ENCODE results near the gene CARMIL1. TPM values are rescaled to one million over a fixed set of nuclear protein-coding genes. Genes with fewer than 3 reads are reported as not detected.

Gene CARMIL1
- total and polyA plus RNA-seq, 4 donors, result 22.3 to 33.9 (median 31.6) TPM

GRCh38 chr6:25407431-25407830 lies 128.3 kb downstream of the CARMIL1 start:
- no peak for DNase-seq
- no peaks in the 10 kb centered on the region for H3K9me3 ChIP-seq (ENCODE audit: control insufficient read depth, low read length)
- H3K36me3 ChIP-seq (ENCODE audit: control insufficient read depth in 1 of 2, insufficient read depth in 2 of 2, low read length in 1 of 2), result no peaks in the 10 kb centered on the region
- no peak overlapping the region for H3K4me3 ChIP-seq (ENCODE audit: low read length in 2 of 2)
- peaks cover 4 to 8% of the 10 kb centered on the region in 2 donors for H3K4me1 ChIP-seq (ENCODE audit: control insufficient read depth in 1 of 2, insufficient read depth in 2 of 2, low read length in 2 of 2)
- WGBS, 2 donors, result 26 to 33% methylated on average over 3 of the region's 3 CpGs
- intact Hi-C loops (cut with DNase I), result no loop called here
- no peak overlapping the region for H3K27ac ChIP-seq (ENCODE audit: low read depth in 1 of 2, low read length in 2 of 2)
- ATAC-seq (ENCODE audit: low FRiP score), result no peak
- no peaks in the 10 kb centered on the region for H3K27me3 ChIP-seq (ENCODE audit: control insufficient read depth in 1 of 2, insufficient read depth in 2 of 2, low read length in 1 of 2)

DNA sequence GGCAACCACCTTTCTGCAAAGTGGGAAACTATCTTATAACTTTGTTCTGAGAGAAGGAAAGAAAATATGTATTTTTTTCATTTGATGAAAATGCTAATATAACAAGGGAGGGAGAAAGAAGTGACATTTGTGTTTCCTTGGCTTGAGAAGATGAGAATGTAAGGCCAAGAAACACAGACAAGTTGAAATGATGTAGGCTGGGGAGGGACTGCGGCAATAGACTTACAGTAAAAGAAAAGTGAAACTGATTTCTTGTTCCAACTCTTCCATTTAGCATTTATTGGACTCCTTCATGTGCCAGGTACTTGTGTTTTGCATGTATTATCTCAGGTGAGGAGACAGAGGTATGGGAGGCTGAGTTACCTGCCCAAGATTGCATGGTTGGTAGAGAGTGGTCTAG lies 130.9 kb downstream of the CARMIL1 start:
- Histone ChIP-seq H3K4me1 (ENCODE audit: control insufficient read depth in 1 of 2, insufficient read depth in 2 of 2, low read length in 2 of 2) (peaks cover 16 to 25% of the 10 kb centered on the region in 2 donors), H3K36me3 (ENCODE audit: control insufficient read depth in 1 of 2, insufficient read depth in 2 of 2, low read length in 1 of 2) (no peaks in the 10 kb centered on the region), H3K9me3 (ENCODE audit: control insufficient read depth, low read length) (no peaks in the 10 kb centered on the region), H3K27me3 (ENCODE audit: control insufficient read depth in 1 of 2, insufficient read depth in 2 of 2, low read length in 1 of 2) (no peaks in the 10 kb centered on the region), H3K27ac (ENCODE audit: low read depth in 1 of 2, low read length in 2 of 2) (peak overlapping the region in 1 of 2 donors; percentile 42), H3K4me3 (ENCODE audit: low read length in 2 of 2) (no peak overlapping the region)
- ATAC-seq (ENCODE audit: low FRiP score) (peak; percentile 3), DNase-seq (no peak)
- intact Hi-C loops (cut with DNase I), result no loop called here
- WGBS, 2 donors, result 6% methylated on average over 1 of the region's 1 CpG

DNA sequence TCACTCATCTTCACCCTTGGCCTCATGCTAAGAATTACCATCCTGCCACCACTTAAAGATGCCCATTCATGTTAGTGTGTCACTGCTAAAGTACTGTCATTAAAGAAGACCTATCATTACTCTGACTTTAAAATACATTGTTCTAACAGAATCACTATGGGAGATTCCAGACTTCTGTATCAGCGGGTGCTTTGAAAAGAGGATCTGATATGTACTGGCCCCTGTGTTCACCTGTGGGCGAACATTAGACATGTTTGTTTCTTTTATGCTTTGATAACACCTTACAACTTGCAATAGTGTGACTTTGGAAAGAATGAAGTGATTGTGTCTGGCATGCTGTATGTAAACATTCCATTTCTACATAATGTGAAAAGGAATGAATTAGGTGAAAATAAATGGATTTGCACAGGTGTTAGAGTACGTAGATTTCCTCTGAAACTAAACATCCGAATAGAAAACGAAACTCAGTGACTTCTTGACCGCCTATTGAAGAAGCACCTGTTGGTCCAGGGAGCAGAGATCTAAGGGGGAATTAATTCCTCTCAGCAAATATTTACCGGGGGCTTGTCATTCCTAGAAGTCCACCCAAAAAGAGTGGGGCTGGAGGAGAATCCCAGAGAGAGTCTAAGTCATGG lies 132.3 kb downstream of the CARMIL1 start:
- 93 to 95% methylated on average over 7 of the region's 7 CpGs for WGBS, 2 donors
- H3K4me1 ChIP-seq (ENCODE audit: control insufficient read depth in 1 of 2, insufficient read depth in 2 of 2, low read length in 2 of 2), result peaks cover 16 to 33% of the 10 kb centered on the region in 2 donors

DNA sequence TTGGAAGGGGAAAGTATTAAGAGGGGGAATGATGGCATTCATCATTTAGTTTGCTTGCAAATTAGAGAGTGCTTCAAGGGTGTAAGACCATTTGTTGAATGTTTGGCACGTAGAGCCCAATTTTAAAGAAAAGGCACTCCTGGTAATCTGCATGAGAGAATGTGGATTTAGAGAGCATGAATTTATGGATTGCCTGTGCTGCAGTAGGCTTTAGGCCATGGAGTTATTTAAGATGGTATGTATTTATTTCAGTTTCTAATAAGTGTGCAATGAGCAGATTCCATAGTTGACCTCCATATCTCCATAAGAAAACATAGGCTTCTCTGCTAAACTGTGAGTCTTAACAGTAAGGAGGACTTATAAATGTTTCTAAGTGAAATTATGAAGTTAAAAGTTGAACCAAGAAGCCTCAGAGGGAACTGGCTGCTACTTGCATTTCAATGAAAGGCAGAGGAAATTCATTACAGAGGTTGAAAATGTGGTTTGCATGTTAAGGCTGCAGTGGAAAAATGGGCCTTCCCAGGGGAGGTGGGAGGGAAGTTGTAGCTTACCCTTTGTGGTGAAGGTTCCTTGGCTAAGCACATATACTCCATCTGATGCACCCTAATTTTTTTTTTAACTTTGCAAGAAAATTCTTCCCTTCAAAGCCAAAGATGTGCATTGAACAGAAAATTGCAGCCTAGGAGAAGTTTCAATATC lies 134.2 kb downstream of the CARMIL1 start:
- DNase-seq (no peak), ATAC-seq (ENCODE audit: low FRiP score) (no peak)
- H3K27me3 ChIP-seq (ENCODE audit: control insufficient read depth in 1 of 2, insufficient read depth in 2 of 2, low read length in 1 of 2), result no peaks in the 10 kb centered on the region
- H3K9me3 ChIP-seq (ENCODE audit: control insufficient read depth, low read length), result no peaks in the 10 kb centered on the region
- H3K4me1 ChIP-seq (ENCODE audit: control insufficient read depth in 1 of 2, insufficient read depth in 2 of 2, low read length in 2 of 2), result peaks cover 21 to 48% of the 10 kb centered on the region in 2 donors
- intact Hi-C loops (cut with DNase I), result no loop called here
- no peak overlapping the region for H3K27ac ChIP-seq (ENCODE audit: low read depth in 1 of 2, low read length in 2 of 2)
- H3K4me3 ChIP-seq (ENCODE audit: low read length in 2 of 2), result no peak overlapping the region
- whole genome bisulfite sequencing, 2 donors, result 68 to 75% methylated on average over 1 of the region's 1 CpG
- no peaks in the 10 kb centered on the region for H3K36me3 ChIP-seq (ENCODE audit: control insufficient read depth in 1 of 2, insufficient read depth in 2 of 2, low read length in 1 of 2)

More for the DNA sequence above, 132.3 kb downstream of the CARMIL1 start:
- intact Hi-C loops (cut with DNase I), result no loop called here
- Histone ChIP-seq H3K27ac (ENCODE audit: low read depth in 1 of 2, low read length in 2 of 2) (no peak overlapping the region), H3K4me3 (ENCODE audit: low read length in 2 of 2) (no peak overlapping the region), H3K27me3 (ENCODE audit: control insufficient read depth in 1 of 2, insufficient read depth in 2 of 2, low read length in 1 of 2) (no peaks in the 10 kb centered on the region), H3K36me3 (ENCODE audit: control insufficient read depth in 1 of 2, insufficient read depth in 2 of 2, low read length in 1 of 2) (no peaks in the 10 kb centered on the region), H3K9me3 (ENCODE audit: control insufficient read depth, low read length) (no peaks in the 10 kb centered on the region)
- no peak for ATAC-seq (ENCODE audit: low FRiP score)
- no peak for DNase-seq

- Histone ChIP-seq H3K4me1 (ENCODE audit: control insufficient read depth in 1 of 2, insufficient read depth in 2 of 2, low read length in 2 of 2) (peaks cover 21 to 53% of the 10 kb centered on the region in 2 donors), H3K9me3 (ENCODE audit: control insufficient read depth, low read length) (no peaks in the 10 kb centered on the region), H3K36me3 (ENCODE audit: control insufficient read depth in 1 of 2, insufficient read depth in 2 of 2, low read length in 1 of 2) (no peaks in the 10 kb centered on the region), H3K27me3 (ENCODE audit: control insufficient read depth in 1 of 2, insufficient read depth in 2 of 2, low read length in 1 of 2) (no peaks in the 10 kb centered on the region), H3K4me3 (ENCODE audit: low read length in 2 of 2) (no peak overlapping the region), H3K27ac (ENCODE audit: low read depth in 1 of 2, low read length in 2 of 2) (no peak overlapping the region)
- intact Hi-C loops (cut with DNase I), result no loop called here
- no peak for ATAC-seq (ENCODE audit: low FRiP score)
- no peak for DNase-seq
- 4 to 8% methylated on average over 1 of the region's 1 CpG for WGBS, 2 donors
Measured at GRCh38 chr6:25414168-25414567, 135.0 kb downstream of the CARMIL1 start.

- no peak overlapping the region for H3K27ac ChIP-seq (ENCODE audit: low read depth in 1 of 2, low read length in 2 of 2)
Measured at GRCh38 chr6:25414755-25415154, 135.6 kb downstream of the CARMIL1 start.

GRCh38 chr6:25415274-25415673 lies 136.1 kb downstream of the CARMIL1 start:
- H3K4me1 ChIP-seq (ENCODE audit: control insufficient read depth in 1 of 2, insufficient read depth in 2 of 2, low read length in 2 of 2), result peaks cover 21 to 56% of the 10 kb centered on the region in 2 donors
- WGBS, 2 donors, result 72 to 76% methylated on average over 2 of the region's 2 CpGs
- intact Hi-C loops (cut with DNase I), result no loop called here
- DNase-seq (no peak), ATAC-seq (ENCODE audit: low FRiP score) (no peak)
- H3K4me3 ChIP-seq (ENCODE audit: low read length in 2 of 2), result no peak overlapping the region
- no peaks in the 10 kb centered on the region for H3K27me3 ChIP-seq (ENCODE audit: control insufficient read depth in 1 of 2, insufficient read depth in 2 of 2, low read length in 1 of 2)
- no peaks in the 10 kb centered on the region for H3K36me3 ChIP-seq (ENCODE audit: control insufficient read depth in 1 of 2, insufficient read depth in 2 of 2, low read length in 1 of 2)
- no peaks in the 10 kb centered on the region for H3K9me3 ChIP-seq (ENCODE audit: control insufficient read depth, low read length)
- no peak overlapping the region for H3K27ac ChIP-seq (ENCODE audit: low read depth in 1 of 2, low read length in 2 of 2)

More at GRCh38 chr6:25414755-25415154, 135.6 kb downstream of the CARMIL1 start:
- intact Hi-C loops (cut with DNase I), result no loop called here
- no peak overlapping the region for H3K4me3 ChIP-seq (ENCODE audit: low read length in 2 of 2)
- no peaks in the 10 kb centered on the region for H3K36me3 ChIP-seq (ENCODE audit: control insufficient read depth in 1 of 2, insufficient read depth in 2 of 2, low read length in 1 of 2)
- no peak for ATAC-seq (ENCODE audit: low FRiP score)
- DNase-seq, result no peak
- H3K4me1 ChIP-seq (ENCODE audit: control insufficient read depth in 1 of 2, insufficient read depth in 2 of 2, low read length in 2 of 2), result peaks cover 21 to 56% of the 10 kb centered on the region in 2 donors
- H3K27me3 ChIP-seq (ENCODE audit: control insufficient read depth in 1 of 2, insufficient read depth in 2 of 2, low read length in 1 of 2), result no peaks in the 10 kb centered on the region
- H3K9me3 ChIP-seq (ENCODE audit: control insufficient read depth, low read length), result no peaks in the 10 kb centered on the region

DNA sequence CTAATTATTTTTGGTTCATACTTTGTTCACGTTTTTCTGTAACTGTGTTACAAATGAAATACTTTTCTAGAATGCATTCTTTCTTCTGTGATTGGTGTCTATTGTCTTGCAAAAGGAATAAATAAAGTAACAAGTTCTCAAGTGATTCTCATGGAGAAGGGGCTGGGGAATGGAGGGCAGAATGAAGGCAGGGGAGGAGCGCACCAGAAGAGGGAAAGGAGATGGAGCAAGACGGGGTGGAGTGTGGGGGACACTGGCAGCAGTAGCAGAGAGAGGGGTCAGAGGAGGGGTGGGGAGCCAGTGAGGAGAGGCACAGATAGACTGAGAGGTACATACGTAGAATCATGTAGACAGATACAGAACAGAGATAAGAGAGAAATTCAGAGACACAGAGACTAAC lies 136.5 kb downstream of the CARMIL1 start:
- 70 to 87% methylated on average over 4 of the region's 4 CpGs for WGBS, 2 donors
- DNase-seq (no peak), ATAC-seq (ENCODE audit: low FRiP score) (no peak)
- Histone ChIP-seq H3K36me3 (ENCODE audit: control insufficient read depth in 1 of 2, insufficient read depth in 2 of 2, low read length in 1 of 2) (no peaks in the 10 kb centered on the region), H3K27ac (ENCODE audit: low read depth in 1 of 2, low read length in 2 of 2) (no peak overlapping the region), H3K4me1 (ENCODE audit: control insufficient read depth in 1 of 2, insufficient read depth in 2 of 2, low read length in 2 of 2) (peaks cover 21 to 56% of the 10 kb centered on the region in 2 donors), H3K27me3 (ENCODE audit: control insufficient read depth in 1 of 2, insufficient read depth in 2 of 2, low read length in 1 of 2) (no peaks in the 10 kb centered on the region), H3K4me3 (ENCODE audit: low read length in 2 of 2) (no peak overlapping the region), H3K9me3 (ENCODE audit: control insufficient read depth, low read length) (no peaks in the 10 kb centered on the region)
- intact Hi-C loops (cut with DNase I), result no loop called here

DNA sequence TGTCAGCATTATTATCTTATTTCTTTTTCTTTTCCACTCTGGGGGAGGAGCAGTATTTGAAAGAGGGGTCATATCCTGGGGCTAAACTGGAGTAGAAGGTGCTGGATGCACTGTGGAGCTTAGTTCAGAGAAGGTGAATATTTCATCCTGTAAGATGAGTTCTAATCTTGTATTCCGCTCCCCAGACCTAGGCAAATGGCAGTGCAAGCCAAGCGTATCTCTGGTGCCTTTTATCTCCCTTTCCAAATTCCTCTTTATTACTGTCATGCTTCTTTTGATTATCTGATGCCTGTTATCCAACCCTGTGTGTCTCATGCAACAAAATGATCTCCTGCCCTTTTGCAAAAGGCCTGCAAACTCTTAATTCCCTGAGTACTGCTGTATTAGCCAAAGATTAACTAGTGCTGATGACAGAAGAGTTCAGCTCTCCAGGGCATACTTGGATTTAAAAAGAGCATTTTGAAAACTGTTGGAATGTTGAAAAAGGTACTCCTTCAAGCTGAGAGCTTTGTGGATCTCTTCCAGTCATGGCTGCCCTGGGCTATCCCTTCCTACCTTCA lies 138.0 kb downstream of the CARMIL1 start:
- H3K27me3 ChIP-seq (ENCODE audit: control insufficient read depth in 1 of 2, insufficient read depth in 2 of 2, low read length in 1 of 2), result no peaks in the 10 kb centered on the region
- no peak for DNase-seq
- H3K27ac ChIP-seq (ENCODE audit: low read depth in 1 of 2, low read length in 2 of 2), result peak overlapping the region in 1 of 2 donors; percentile 17
- H3K36me3 ChIP-seq (ENCODE audit: control insufficient read depth in 1 of 2, insufficient read depth in 2 of 2, low read length in 1 of 2), result no peaks in the 10 kb centered on the region
- peaks cover 21 to 50% of the 10 kb centered on the region in 2 donors for H3K4me1 ChIP-seq (ENCODE audit: control insufficient read depth in 1 of 2, insufficient read depth in 2 of 2, low read length in 2 of 2)
- intact Hi-C loops (cut with DNase I), result no loop called here
- no peak for ATAC-seq (ENCODE audit: low FRiP score)
- WGBS, 2 donors, result 86 to 92% methylated on average over 2 of the region's 2 CpGs
- H3K4me3 ChIP-seq (ENCODE audit: low read length in 2 of 2), result no peak overlapping the region
- no peaks in the 10 kb centered on the region for H3K9me3 ChIP-seq (ENCODE audit: control insufficient read depth, low read length)

All from aorta (tissue), 5 donors.